ENCODE data around the gene DES. TPM values are rescaled to one million over a fixed set of nuclear protein-coding genes. Genes with fewer than 3 reads are reported as not detected.

DES gene
- total and polyA plus RNA-seq, 2 of the 4 experiments (the other 2 are of a cell fraction), result 4.3 to 4.9 TPM

DNA sequence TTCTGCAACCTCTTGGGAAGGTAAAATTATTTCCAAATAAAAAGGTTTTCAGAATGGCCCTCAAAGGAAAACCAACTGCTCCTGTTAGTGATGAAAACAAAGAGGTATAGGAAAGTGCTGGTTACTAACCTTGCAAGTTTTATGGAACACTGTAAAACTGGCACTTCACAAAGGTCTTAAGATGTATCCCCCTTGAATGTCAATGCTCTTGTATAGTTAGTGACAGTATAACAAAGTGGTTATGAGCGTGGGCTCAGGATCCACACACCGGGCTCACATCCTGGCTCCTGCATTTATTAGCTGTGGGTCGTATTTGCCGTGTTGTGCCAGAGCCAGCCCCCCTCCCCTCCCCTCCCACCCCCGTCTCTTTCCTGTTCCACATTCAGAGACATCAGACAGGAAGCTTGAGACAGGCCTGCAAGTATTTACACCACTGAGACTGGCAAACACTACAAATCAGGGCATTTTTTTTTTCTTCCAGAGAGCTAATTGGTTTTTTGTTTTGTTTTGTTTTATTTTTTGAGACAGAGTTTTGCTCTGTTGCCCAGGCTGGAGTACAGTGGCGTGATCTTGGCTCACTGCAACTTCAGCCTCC lies 21.2 kb upstream of the DES start:
- DNase-seq, result no peak
- Histone ChIP-seq H3K56ac (ENCODE audit: extremely low read depth, insufficient read depth, low read length) (no peak overlapping the region), H4K5ac (ENCODE audit: low read depth, low read length) (no peak overlapping the region), H3K36me3 (ENCODE audit: control insufficient read depth, insufficient read depth, low read length) (no peaks in the 10 kb centered on the region), H3K18ac (ENCODE audit: low read depth, low read length) (no peak overlapping the region), H3K27me3 (ENCODE audit: control insufficient read depth, insufficient read depth, low read length) (peaks cover 5% of the 10 kb centered on the region), H3K27ac (ENCODE audit: insufficient read depth, low read length) (no peak overlapping the region), H2BK120ac (ENCODE audit: low read depth, low read length) (no peak overlapping the region), H3K9me3 (ENCODE audit: control insufficient read depth, insufficient read depth, low read length) (no peaks in the 10 kb centered on the region), H2AK5ac (ENCODE audit: low read depth, low read length) (no peak overlapping the region), H3K23ac (ENCODE audit: low read depth, low read length) (no peak overlapping the region), H2BK5ac (ENCODE audit: low read depth, low read length, poor library complexity, severe bottlenecking) (no peak overlapping the region), H3K9ac (ENCODE audit: low read depth, low read length) (no peak overlapping the region), H2BK20ac (ENCODE audit: low read depth, low read length) (no peak overlapping the region), H2BK15ac (ENCODE audit: low read depth, low read length) (no peak overlapping the region), H4K91ac (ENCODE audit: insufficient read depth, low read depth, low read length) (no peak overlapping the region), H3K9me1 (ENCODE audit: insufficient read depth, low read length) (peaks cover 4% of the 10 kb centered on the region; the same call in 1 of the 2 replicates), H3K14ac (replicated peaks; ENCODE audit: low read depth, low read length) (no peak overlapping the region), H3K4ac (ENCODE audit: low read depth, low read length) (no peak overlapping the region), H2AK9ac (replicated peaks; ENCODE audit: low read depth, low read length, poor library complexity) (no peak overlapping the region), H3K79me1 (ENCODE audit: low read depth in 1 of 2, low read length in 2 of 2) (no peaks in the 10 kb centered on the region), H3K4me1 (ENCODE audit: control insufficient read depth, insufficient read depth, low read length) (peaks cover 11% of the 10 kb centered on the region), H4K8ac (ENCODE audit: low read depth in 2 of 2, low read length in 2 of 2) (no peak overlapping the region), H3K4me3 (ENCODE audit: insufficient read depth, low read depth, low read length) (no peak overlapping the region), H4K20me1 (ENCODE audit: insufficient read depth, low read length) (no peaks in the 10 kb centered on the region), H3K4me2 (ENCODE audit: low read depth, low read length) (no peak overlapping the region), H2AFZ (replicated peaks; ENCODE audit: low read length, poor library complexity) (no peak overlapping the region)
- ChIA-PET CTCF (interaction anchor here (1.0 kb wide), 1 partner anchor 8 kb away, joined by 3 read pairs; no protein-coding TSS in a partner anchor), POLR2A (ENCODE audit: unreplicated experiment) (no interaction called here)
- in situ Hi-C loops (cut with MboI; ENCODE audit: low sequenced_read_pairs) (no loop called here), intact Hi-C loops (cut with micrococcal nuclease) (no loop called here), dilution Hi-C loops (cut with HindIII; ENCODE audit: low sequenced_read_pairs, unreplicated experiment) (no loop called here)
- no peak for TF ChIP-seq MXI1 (IDR thresholded peaks at IDR 0.05; ENCODE audit: borderline replicate concordance, low read depth, low read length)
- no peak for TF ChIP-seq SMC3 (IDR thresholded peaks at IDR 0.05; ENCODE audit: low read depth, low read length)
- no CpG with 5 or more reads among the region's 6 CpGs for WGBS, 2 experiments (ENCODE audit: extremely low coverage in 2 of 2, insufficient read length in 1 of 2)
- no TSS peak for BruUV-seq (replicated peaks)
- ATAC-seq (ENCODE audit: low read depth), result no peak
